HEK293T (cell line): ENCODE data around the gene TEKT5.

Experiments
- ARNT ChIP-seq: fragments of 450-650 bp; IDR thresholded peaks from 2 replicates; pipeline ENCODE4 v1.6.1; 2017; ENCODE audit warnings: mild to moderate bottlenecking
- BHLHE40 ChIP-seq: fragments of 450-650 bp; IDR thresholded peaks from 2 replicates; pipeline ENCODE4 v1.6.1; 2016; ENCODE audit warnings: mild to moderate bottlenecking, moderate library complexity, borderline replicate concordance
- ELF4 ChIP-seq: fragments of 450-650 bp; IDR thresholded peaks from 2 replicates; pipeline ENCODE4 v1.6.1; 2017; ENCODE audit warnings: antibody characterized with exemption
- HDGF ChIP-seq: fragments of 450-650 bp; IDR thresholded peaks from 2 replicates; pipeline ENCODE4 v1.6.1; 2017; ENCODE audit warnings: antibody characterized with exemption, borderline replicate concordance
- SUZ12 ChIP-seq: fragments of 450-650 bp; IDR thresholded peaks from 2 replicates; pipeline ENCODE4 v1.6.1; 2016; ENCODE audit warnings: mild to moderate bottlenecking

GRCh38 chr16:10592611-10593010, 102.1 kb downstream of the TEKT5 start:
- TF ChIP-seq BHLHE40 = no peak
- TF ChIP-seq ELF4 = no peak
- TF ChIP-seq ARNT = no peak
- TF ChIP-seq SUZ12 = no peak
- no peak for TF ChIP-seq HDGF
